ENCODE data around the gene APOLD1.

APOLD1 gene

DNA sequence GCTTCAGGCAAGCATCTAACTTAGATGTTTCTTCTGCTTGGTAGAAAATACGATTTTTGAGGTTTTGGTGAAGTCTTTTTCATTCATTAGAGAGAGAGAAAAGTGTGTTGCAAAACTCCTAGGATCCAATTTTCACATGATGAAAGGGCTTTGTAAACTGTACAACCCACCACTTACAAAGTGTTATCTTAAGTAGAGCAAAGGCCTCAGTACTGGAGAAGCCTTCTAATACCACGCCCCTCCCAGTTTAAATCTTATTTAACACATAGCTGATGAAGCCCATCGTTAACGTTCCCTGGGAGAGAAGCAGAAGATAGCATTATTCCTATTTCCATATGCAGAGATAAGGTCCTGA, 869 bp downstream of the APOLD1 start:
- DNase-seq (ENCODE audit: extremely low read depth, low read depth): no peak
- TF ChIP-seq, protein P1, sequence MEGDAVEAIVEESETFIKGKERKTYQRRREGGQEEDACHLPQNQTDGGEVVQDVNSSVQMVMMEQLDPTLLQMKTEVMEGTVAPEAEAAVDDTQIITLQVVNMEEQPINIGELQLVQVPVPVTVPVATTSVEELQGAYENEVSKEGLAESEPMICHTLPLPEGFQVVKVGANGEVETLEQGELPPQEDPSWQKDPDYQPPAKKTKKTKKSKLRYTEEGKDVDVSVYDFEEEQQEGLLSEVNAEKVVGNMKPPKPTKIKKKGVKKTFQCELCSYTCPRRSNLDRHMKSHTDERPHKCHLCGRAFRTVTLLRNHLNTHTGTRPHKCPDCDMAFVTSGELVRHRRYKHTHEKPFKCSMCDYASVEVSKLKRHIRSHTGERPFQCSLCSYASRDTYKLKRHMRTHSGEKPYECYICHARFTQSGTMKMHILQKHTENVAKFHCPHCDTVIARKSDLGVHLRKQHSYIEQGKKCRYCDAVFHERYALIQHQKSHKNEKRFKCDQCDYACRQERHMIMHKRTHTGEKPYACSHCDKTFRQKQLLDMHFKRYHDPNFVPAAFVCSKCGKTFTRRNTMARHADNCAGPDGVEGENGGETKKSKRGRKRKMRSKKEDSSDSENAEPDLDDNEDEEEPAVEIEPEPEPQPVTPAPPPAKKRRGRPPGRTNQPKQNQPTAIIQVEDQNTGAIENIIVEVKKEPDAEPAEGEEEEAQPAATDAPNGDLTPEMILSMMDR (IDR thresholded peaks at IDR 0.05; ENCODE audit: low read depth, low read length, missing control alignments): no peak
- H3K4me3 ChIP-seq (replicated peaks; ENCODE audit: low read depth, low read length): peak overlapping the region; percentile 48

DNA sequence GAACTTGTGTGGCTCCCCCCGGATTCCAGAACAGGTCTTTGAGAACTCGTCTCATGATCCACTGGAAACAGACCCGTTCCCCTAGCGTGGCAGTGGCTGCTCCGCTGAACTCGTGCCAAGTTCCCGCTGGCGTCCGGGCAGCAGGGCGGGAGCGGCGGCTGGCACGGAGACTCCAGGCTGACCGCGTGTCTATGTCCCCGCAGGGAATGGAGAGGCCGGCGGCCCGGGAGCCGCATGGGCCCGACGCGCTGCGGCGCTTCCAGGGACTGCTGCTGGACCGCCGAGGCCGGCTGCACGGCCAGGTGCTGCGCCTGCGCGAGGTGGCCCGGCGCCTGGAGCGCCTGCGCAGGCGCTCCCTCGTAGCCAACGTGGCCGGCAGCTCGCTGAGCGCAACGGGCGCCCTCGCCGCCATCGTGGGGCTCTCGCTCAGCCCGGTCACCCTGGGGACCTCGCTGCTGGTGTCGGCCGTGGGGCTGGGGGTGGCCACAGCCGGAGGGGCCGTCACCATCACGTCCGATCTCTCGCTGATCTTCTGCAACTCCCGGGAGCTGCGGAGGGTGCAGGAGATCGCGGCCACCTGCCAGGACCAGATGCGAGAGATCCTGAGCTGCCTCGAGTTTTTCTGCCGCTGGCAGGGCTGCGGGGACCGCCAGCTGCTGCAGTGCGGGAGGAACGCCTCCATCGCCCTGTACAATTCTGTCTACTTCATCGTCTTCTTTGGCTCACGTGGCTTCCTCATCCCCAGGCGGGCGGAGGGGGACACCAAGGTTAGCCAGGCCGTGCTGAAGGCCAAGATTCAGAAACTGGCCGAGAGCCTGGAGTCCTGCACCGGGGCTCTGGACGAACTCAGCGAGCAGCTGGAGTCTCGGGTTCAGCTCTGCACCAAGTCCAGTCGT, 1.5 kb downstream of the APOLD1 start:
- peak overlapping the region; percentile 48 for H3K4me3 ChIP-seq (replicated peaks; ENCODE audit: low read depth, low read length)
- TF ChIP-seq, protein P1 (IDR thresholded peaks at IDR 0.05; ENCODE audit: low read depth, low read length, missing control alignments): no peak

DNA sequence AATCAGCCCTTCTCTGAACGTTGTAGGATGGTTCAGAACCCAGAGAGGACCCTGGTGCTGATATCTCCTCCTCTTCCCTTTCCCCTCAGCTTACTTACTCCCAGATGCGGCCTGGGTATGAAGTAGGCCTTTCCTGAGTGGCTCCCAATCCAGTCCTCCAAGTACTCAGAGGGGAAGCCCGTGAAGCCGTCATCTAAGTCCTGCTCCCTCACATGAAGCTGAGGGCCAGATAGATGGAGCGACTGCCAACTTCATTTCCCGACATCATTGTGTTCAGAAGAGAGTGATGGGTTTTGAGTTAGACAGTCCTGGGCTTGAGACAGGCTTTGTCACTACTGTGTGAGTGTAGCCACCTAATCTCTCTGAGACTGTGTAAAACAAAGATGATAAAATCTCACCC, 2.7 kb downstream of the APOLD1 start:
- DNase-seq (ENCODE audit: extremely low read depth, low read depth): no peak
- no peak overlapping the region for H3K4me3 ChIP-seq (replicated peaks; ENCODE audit: low read depth, low read length)
- TF ChIP-seq, protein P1 (IDR thresholded peaks at IDR 0.05; ENCODE audit: low read depth, low read length, missing control alignments): no peak

More for the DNA sequence above, 1.5 kb downstream of the APOLD1 start:
- DNase-seq (ENCODE audit: extremely low read depth, low read depth): no peak

DNA sequence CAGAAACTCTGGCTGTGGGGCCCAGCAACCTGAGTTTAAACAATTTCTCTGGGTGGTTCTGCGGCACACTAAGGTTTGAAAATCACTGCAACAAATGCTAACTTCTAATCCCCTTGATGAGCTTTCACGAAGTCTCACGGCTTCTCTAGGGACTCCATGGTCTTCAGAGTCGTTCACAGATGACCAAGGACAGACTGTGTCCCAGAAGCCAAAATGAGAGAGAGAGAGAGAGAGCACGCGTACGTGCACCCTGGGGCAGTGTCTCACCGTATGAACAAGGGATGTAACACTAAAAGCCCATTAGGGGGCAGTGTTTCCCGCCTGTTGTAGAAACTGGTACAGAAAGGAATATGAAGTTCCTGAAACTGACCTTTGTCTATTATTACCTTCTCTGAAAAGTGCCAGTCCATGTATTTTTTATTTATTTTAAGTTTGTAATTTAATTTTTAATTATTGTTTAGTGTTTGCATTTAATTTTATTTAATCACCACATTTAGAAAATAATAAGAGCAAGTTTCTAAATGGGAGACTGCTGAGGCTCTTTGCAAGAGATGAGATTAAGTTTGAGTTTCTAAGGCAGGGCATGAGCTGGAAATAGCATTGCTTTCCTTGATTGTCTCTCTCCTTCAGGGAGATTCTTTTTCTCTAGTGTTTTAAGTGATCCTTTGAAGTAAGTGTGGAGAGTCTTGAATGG, 3.4 kb downstream of the APOLD1 start:
- peak; percentile 73 for DNase-seq (ENCODE audit: extremely low read depth, low read depth)
- H3K4me3 ChIP-seq (replicated peaks; ENCODE audit: low read depth, low read length): no peak overlapping the region
- TF ChIP-seq, protein P1 (IDR thresholded peaks at IDR 0.05; ENCODE audit: low read depth, low read length, missing control alignments): peak; percentile 76

DNA sequence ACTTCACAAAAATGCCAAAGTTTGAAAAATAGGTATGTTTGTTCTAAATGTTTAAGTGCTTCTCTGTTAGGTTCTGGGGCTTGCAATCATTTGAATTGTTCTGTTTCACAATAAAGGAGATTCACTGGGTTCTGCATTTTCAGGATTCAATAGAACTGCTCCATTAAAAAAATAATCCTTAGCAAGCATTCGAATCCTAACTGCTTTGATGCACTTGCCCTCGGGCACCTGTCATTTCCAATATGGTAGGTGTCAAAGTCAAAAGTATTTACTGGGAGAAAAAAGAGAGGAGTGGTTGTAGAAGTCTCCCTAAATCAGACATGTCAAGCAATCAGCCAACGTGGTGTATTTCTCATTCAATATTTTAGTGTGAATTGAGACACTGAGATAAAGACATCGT, 5.5 kb downstream of the APOLD1 start:
- DNase-seq (ENCODE audit: extremely low read depth, low read depth): no peak
- no peak overlapping the region for H3K4me3 ChIP-seq (replicated peaks; ENCODE audit: low read depth, low read length)
- TF ChIP-seq, protein P1 (IDR thresholded peaks at IDR 0.05; ENCODE audit: low read depth, low read length, missing control alignments): no peak

DNA sequence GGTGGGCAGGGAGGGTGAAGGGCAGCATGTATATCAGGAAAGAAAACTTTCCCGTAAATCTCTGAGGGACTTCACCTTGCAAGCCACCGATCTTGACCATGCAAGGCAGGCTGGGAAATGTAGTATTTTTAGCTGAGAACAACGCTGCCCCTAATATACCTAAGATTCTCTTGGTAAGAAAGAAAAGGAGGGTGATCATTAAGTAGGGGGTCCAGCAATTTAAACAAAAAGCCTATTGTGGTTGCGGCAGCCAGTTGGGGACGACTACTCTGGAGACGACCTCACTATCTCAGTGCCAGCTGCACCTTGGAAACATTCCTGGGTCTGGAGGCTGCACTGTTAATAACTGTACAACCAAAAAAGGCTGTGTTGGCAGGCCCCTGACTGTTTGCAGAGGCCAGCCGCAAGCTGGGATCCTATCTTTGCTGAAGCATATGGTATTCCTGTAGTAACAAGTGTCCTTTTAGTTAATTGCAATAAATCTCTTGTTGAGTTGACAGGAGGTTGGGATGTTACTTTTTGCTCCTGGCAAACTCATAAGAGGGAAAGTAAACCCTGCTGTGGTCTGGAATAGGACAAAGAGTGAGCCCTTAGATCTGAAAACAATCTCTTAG, 6.4 kb downstream of the APOLD1 start:
- no peak overlapping the region for H3K4me3 ChIP-seq (replicated peaks; ENCODE audit: low read depth, low read length)
- DNase-seq (ENCODE audit: extremely low read depth, low read depth): no peak
- TF ChIP-seq, protein P1 (IDR thresholded peaks at IDR 0.05; ENCODE audit: low read depth, low read length, missing control alignments): no peak
